GM19455 (cell line): ENCODE results near the gene LETMD1.
A peak's percentile ranks its signal among the peaks of the same experiment; 100 is the strongest.
"Not testable (repeated sequence)": the region's sequence is repeated elsewhere in the genome, so short reads cannot be mapped to it uniquely, and the experiment has no call there.

ENCODE experiments used
- ATAC-seq: cut with Tn5 transposase; IDR thresholded peaks from one replicate; pipeline ENCODE4 v1.9.1; 2021; ENCODE audit not compliant: unreplicated experiment

LETMD1 gene

DNA sequence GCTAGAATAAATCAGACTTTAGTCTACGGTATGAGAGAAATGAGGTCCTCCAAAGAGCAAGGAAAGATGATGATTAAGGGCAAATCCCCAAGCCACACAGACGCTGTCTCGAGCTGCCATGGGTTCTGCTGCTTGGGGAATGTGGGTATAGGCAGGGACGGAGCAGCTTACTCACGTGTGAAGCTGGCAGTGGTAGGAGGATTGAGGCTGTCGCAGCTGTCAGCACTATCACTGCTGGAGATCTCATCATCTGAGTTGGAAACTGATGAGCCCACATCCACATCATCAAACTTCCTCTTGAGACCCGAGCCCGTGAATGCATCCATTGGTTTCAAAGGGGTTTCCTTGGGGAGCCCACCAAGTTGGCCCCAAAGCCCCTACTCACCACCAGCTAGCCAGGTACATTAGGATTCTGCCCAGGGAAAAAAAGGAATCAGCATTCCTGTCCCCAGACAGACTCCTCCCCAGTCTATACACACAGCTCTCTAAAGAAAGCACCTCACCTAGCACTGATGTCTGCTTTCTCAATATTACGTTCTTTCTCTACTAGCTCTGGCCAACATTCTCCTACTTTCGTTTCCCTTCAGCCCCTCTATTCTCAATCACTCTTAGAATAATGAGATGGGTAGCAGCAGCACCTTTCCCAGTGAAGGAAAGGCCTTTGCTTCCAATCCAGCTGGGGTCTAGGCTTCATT lies 28.3 kb downstream of the LETMD1 start:
- no peak for ATAC-seq

DNA sequence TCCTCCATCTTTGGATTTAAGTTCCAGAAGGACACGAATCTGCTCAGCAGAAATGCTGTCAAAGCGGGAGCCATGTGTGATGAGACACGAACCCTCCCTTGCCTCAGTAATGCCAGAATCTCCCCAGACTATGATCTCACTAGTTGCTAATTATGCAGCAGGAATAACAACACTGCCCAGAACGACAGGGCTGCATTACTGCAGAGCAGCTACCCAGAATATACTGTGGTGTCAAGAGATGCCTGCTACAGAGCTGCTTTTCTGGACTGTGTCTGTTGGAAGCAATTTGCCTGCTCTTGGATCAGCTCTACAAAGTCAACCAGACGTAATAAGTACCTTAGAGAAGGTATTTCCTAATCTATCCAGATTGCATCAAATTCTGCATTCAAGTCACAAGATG lies 29.8 kb downstream of the LETMD1 start:
- no peak for ATAC-seq

DNA sequence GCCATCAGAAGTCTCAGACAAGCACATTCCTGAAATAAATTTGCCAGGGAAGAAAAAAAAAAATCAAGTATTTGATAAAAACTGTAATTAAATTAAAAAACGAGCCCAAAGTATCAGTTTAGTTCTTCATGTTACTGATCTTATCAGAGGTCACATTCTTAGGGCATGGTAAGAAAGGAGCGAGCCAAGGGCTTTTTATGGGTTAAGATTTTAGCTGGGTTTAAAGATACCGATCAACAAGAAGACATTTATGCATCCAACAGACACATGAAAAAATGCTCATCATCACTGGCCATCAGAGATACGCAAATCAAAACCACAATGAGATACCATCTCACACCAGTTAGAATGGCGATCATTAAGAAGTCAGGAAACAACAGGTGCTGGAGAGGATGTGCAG lies 30.2 kb downstream of the LETMD1 start:
- ATAC-seq: not testable (repeated sequence)

DNA sequence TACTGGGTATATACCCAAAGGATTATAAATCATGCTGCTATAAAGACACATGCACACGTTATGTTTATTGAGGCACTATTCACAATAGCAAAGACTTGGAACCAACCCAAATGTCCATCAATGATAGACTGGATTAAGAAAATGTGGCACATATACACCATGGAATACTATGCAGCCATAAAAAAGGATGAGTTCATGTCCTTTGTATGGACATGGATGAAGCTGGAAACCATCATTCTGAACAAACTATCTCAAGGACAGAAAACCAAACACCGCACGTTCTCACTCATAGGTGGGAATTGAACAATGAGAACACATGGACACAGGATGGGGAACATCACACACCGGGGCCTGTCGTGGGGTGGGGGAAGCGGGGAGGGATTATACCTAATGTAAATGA lies 30.7 kb downstream of the LETMD1 start:
- ATAC-seq: not testable (repeated sequence)

DNA sequence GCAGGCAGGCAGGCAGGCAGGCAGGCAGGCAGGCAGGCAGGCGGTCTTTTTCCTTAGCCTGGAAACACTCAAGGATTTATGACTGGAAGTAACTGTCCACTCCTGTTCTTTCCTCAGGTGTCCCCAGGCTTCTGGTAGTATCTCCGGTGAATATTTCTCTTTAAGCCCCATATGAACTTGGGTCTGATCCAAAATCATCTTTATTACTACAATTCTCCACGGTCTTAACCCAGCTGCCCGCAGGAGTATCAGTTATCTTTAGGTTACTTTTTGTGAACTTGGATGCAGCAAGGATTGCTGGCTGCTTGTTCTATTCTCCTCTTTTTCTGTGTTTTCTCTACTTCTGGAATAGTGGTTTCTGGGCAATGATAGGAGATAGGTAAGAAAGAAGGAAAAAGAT lies 32.0 kb downstream of the LETMD1 start:
- ATAC-seq: no peak

DNA sequence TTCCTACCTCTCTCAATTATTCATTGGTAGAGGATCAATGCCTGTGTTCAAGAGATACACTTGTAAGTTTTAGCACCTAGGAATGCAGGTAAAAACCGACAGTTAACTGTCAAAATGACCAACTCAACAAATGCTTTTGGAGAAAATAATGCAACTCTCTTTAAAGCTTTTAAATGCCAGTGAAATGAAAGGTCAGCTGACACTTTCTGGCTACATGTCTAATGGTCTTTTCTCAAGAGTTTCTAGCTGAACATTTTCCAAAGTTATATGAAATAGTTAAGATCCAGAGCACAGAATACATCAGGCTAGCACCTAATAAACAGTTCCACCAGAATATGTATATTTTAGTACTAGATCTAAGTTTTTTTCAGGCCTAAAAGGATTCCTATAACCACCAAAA lies 33.3 kb downstream of the LETMD1 start:
- ATAC-seq: no peak

DNA sequence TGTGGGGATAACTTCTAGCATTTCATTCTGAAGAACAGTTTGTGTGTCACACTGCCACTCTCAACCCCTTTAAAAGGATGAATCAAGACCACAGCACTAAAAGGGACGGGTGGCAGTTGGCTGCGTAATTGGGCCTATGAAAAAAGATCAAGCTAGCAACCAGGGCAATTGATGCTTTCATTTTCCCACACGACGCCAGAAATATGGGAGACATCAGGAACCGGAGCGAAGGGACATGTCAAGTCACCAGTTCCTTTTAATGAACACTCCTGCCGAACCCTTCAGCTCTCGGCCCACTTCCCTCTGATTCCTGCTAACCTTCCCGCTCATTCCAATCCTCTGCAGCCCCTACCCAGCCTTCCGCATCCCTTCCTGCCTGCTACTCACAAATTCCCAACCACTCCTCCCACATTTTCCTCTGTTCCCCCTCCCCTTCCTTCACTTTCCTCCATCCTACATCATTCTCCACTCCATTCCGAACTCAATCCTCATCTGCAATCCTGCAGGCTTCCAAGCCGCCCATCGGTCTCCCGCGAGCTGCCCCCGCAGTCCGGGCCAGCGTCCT lies 34.5 kb downstream of the LETMD1 start:
- no peak for ATAC-seq

DNA sequence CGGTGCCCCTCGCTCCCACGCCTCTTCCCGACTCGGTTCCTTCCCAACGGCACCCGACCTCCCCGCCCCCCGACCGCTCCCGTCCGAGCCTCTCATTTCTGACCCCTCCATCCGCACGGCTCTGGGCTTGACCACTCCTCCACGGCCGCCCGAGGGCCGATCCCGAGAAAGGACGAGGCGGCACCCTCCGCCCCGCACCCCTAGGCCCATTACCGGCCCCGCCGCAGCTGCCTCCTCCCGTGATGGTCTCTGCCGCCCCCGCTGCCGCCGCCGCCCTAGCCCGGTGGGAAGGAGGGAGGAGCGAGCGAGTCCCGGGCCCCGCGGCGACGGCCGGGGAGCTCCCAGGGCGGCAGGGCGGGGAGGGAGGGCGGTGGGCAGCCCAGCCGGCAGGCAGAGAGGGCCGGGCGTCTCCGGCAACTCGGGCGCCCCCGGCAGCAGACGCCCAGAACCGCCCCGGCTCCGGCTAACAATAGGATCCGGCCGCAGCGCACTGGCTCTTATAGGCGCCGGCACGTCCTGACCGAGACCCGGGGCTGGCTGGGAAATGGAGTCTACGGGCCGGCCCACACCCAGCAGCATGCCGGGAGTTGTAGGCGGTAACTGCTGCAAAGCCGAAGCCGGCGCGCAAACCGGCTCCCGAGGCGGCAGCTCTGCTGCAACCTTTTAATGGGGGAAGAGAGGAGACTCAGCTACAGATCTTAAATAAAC lies 35.2 kb downstream of the LETMD1 start, which contains the start of gene CSRNP2:
Gene CSRNP2 (minus strand): TSS at position 471 of the 708 bp plus-strand sequence. CDS start 7,035 bp downstream, outside the sequence.
- ATAC-seq: peak; percentile 94

DNA sequence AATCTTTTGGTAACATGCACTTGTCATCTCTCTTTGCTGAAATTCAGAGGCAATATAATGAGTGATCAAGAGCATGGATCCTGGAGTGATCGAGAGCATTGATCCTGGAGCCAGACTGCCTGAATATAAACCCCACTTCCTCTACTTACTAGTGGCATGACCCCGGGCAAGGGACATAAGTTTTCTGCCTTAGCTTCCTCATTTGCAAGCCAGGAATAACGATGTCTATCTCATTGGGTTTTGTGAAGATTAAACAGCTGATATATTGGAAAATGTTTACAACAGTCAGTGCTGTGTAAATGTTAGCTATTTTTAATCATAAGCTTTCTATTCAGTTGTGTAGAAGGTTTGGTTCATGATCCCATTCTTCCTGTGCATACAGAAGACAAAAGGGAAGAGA lies 37.6 kb downstream of the LETMD1 start:
- no peak for ATAC-seq

DNA sequence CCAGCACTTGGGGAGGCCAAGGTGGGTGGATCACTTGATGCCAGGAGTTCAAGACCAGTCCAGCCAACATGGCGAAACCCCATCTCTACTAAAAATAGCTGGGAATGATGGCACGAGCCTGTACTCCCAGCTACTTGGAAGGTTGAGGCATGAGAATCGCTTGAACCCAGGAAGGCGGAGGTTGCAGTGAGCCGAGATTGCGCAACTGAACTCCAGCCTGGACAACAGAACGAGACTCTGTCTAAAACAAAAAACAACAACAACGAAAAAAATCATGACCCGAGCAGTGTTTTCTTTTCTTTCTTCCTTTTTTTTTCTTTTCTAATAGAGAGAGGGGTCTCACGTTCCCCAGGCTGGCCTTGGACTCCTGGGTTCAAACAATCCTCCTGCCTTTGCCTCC lies 38.8 kb downstream of the LETMD1 start:
- ATAC-seq: no peak

DNA sequence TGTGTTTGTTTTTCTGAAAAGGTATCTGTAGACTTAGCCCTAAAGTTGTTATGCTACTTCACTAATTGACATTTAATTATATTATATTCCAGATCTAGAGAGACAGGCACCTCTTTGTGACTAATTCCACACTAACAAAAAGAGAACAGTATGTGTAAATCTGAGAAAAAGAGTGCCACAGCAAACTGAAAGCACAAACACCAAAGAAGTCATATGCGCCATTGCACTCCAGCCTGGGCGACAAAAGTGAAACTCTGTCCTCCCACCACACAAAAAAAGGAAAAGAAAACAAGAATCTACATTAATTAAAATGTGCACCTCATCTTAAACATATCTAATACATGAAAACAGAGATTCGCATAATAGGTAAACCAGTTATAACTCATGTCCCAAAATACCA lies 39.7 kb downstream of the LETMD1 start:
- ATAC-seq: no peak

DNA sequence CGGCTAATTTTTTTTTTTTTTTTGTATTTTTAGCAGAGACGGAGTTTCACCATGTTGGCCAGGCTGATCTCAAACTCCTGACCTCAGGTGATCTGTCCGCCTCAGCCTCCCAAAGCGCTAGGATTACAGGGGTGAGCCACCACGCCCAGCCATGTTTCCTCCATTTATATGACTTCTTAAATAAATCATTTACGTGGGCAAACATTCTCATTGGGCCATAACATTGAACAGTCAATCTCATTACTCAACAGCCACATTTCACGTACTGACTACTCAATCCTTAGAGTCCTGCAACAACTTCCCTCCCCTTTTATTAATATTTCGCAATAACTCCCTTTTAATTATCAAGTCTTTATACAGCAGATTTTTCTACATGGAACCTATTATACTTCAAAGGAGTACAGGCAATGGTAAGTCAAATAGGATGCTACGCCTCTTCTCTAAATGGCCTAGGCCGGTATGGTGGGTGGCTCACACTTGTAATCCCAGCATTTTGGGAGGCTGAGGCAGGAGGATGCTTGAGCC lies 42.6 kb downstream of the LETMD1 start:
- ATAC-seq: no peak

DNA sequence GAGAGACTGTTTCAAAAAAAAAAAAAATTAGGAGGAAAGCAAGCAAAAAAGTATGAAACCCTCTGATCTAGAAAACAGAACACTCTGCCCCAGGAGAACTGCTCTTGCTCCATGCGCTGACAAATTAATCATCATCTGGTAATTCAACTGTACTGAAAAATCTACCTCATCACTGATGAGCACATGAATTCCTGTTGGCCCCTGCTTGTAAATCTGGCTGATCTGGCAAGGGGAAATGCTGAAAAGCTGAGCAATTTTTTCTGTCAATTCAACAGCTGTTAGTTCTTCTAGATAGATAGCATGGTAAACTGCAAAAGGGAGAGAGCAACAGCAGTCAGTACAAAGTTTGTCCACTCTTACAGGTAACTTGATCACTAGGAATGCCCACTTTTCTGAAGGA lies 50.5 kb downstream of the LETMD1 start:
- no peak for ATAC-seq

DNA sequence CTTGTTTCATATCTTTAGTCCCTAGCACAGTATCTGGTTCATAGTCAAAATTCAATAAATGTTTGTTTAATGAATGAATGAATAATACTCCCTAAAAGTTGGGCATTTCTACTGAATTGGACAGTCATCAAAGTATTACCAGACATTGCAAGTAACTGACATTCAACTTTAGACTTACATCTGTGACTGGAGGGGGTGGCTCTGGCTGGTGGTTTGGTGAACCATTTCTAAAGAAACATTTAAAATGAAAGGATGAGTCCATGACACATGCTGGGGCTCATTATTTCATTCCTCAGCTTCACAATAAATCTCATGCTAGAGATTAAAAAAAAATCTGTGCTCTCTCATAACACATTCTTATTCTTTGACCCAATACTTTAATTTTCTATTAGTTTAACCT lies 55.9 kb downstream of the LETMD1 start:
- ATAC-seq: no peak

DNA sequence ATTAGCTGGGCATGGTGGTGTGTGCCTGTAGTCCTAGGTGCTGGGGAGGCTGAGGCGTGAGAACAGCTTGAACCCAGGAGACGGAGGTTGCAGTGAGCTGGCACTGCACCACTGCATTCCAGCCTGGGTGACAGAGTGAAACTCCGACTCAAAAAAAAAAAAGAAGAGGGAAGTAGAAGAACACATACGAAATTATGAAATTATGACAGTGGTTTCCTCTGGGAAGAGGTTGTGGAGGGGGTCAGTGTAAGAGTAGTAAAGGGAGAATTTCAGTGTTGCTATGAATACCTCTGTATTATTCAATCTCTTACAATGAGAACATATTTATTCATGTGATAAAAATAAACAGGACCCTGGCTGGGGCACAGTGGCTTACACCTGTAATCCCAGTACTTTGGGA lies 60.0 kb downstream of the LETMD1 start:
- no peak for ATAC-seq
